HL-60 (cell line): ENCODE data around the gene TRPM4.
A peak's percentile ranks its signal among the peaks of the same experiment; 100 is the strongest.

ENCODE experiments used
- CTCF ChIP-seq: IDR thresholded peaks from one replicate; pipeline ENCODE4 v1.5.1; 2011; ENCODE audit warnings: low read length, control low read depth, inconsistent platforms; ENCODE audit not compliant: insufficient read depth
- POLR2AphosphoS5 ChIP-seq: IDR thresholded peaks from 2 replicates; pipeline ENCODE4 v1.6.1; 2012; ENCODE audit warnings: low read depth
- REST ChIP-seq: IDR thresholded peaks from 2 replicates; pipeline ENCODE4 v1.6.1; 2012; ENCODE audit warnings: low read depth; ENCODE audit not compliant: insufficient replicate concordance

GRCh38 chr19:49127674-49128544, 29.7 kb upstream of the TRPM4 start:
- TF ChIP-seq POLR2AphosphoS5 (peak; percentile 25; the same call in 1 of the 2 replicates), CTCF (no peak), REST (no peak)
